Astrocyte (in vitro differentiated cells and primary cell): Measurements from ENCODE around the gene BANK1.

Source experiments
- CTCF ChIP-seq: IDR thresholded peaks from 2 replicates; pipeline ENCODE4 v1.5.1; 2011; ENCODE audit warnings: low read depth, mild to moderate bottlenecking, inconsistent platforms, low read length, moderate library complexity; ENCODE audit not compliant: insufficient read depth
- EZH2 ChIP-seq: IDR thresholded peaks from 2 replicates; pipeline ENCODE4 v1.6.1; 2012; ENCODE audit warnings: mild to moderate bottlenecking, low read length, inconsistent platforms; ENCODE audit not compliant: insufficient read depth

GRCh38 chr4:101761405-101761804 lies 29.1 kb upstream of the BANK1 start:
- TF ChIP-seq CTCF: no peak
- no peak for TF ChIP-seq EZH2
